Neuronal stem cell (in vitro differentiated cells): ENCODE data around the gene IFIT2.
"Not testable (repeated sequence)": the region's sequence is repeated elsewhere in the genome, so short reads cannot be mapped to it uniquely, and the experiment has no call there.

Experiments used
- DNase-seq: peaks from one replicate; pipeline ENCODE4 v3.0.0-alpha.2; 2013; ENCODE audit warnings: low spot score
- H2AFZ ChIP-seq: one replicate; pipeline ENCODE4 v1.6.1; 2013; ENCODE audit warnings: mild to moderate bottlenecking, low read length, inconsistent platforms
- H2AK5ac ChIP-seq: 2 replicates; pipeline ENCODE4 v1.6.1; 2013; ENCODE audit warnings: low read depth, mild to moderate bottlenecking, inconsistent platforms, low read length, moderate library complexity, mixed read lengths
- H2BK120ac ChIP-seq: 2 replicates; pipeline ENCODE4 v1.6.1; 2013; ENCODE audit warnings: low read depth, mild to moderate bottlenecking, inconsistent platforms, low read length, moderate library complexity, mixed read lengths
- H2BK12ac ChIP-seq: one replicate; pipeline ENCODE4 v1.6.1; 2013; ENCODE audit warnings: low read length, inconsistent platforms
- H2BK15ac ChIP-seq: 2 replicates; pipeline ENCODE4 v1.6.1; 2013; ENCODE audit warnings: mild to moderate bottlenecking, low read length, inconsistent platforms, mixed read lengths
- H2BK5ac ChIP-seq: one replicate; pipeline ENCODE4 v1.6.1; 2013; ENCODE audit warnings: inconsistent platforms, mild to moderate bottlenecking, low read length, moderate library complexity
- H3K14ac ChIP-seq: one replicate; pipeline ENCODE4 v1.6.1; 2013; ENCODE audit warnings: low read length, inconsistent platforms
- H3K18ac ChIP-seq: 2 replicates; pipeline ENCODE4 v1.6.1; 2013; ENCODE audit warnings: low read length, inconsistent platforms
- H3K23ac ChIP-seq: 2 replicates; pipeline ENCODE4 v1.6.1; 2013; ENCODE audit warnings: low read depth, mild to moderate bottlenecking, mixed read lengths, low read length, inconsistent platforms; ENCODE audit not compliant: poor library complexity
- H3K27ac ChIP-seq: replicated peaks from 3 replicates; pipeline ENCODE4 v1.5.1; 2013; ENCODE audit warnings: low read length, inconsistent platforms
- H3K27me3 ChIP-seq, 3 experiments: 2 replicates each; pipeline ENCODE4 v1.6.1; 2013; ENCODE audit warnings: low read length in 3 of 3, mild to moderate bottlenecking in 2 of 3, inconsistent platforms in 1 of 3, low read depth in 1 of 3, mixed read lengths in 1 of 3, moderate library complexity in 1 of 3; ENCODE audit not compliant: control insufficient read depth in 3 of 3, insufficient read depth in 3 of 3
- H3K36me3 ChIP-seq, 2 donors: replicated peaks in 1 of 2; 2 replicates each; pipeline ENCODE4 v1.6.1; 2013; ENCODE audit warnings: low read length in 2 of 2; ENCODE audit not compliant: control insufficient read depth in 2 of 2, insufficient read depth in 2 of 2
- H3K4ac ChIP-seq: 2 replicates; pipeline ENCODE4 v1.6.1; 2013; ENCODE audit warnings: inconsistent platforms, mild to moderate bottlenecking, low read length, moderate library complexity
- H3K4me1 ChIP-seq, 2 donors: 1 replicate in 1 of 2; 2 replicates in 1 of 2; pipeline ENCODE4 v1.6.1; 2013; ENCODE audit warnings: low read length in 2 of 2, low read depth in 1 of 2; ENCODE audit not compliant: control insufficient read depth in 2 of 2, insufficient read depth in 1 of 2
- H3K4me2 ChIP-seq: one replicate; pipeline ENCODE4 v1.6.1; 2013; ENCODE audit warnings: mild to moderate bottlenecking, low read length, inconsistent platforms; ENCODE audit not compliant: insufficient read depth, poor library complexity, severe bottlenecking
- H3K4me3 ChIP-seq, 2 donors: 2 replicates each; pipeline ENCODE4 v1.5.1; 2013; ENCODE audit warnings: low read length in 2 of 2, mild to moderate bottlenecking in 2 of 2, inconsistent platforms in 1 of 2, moderate library complexity in 1 of 2
- H3K79me1 ChIP-seq: one replicate; pipeline ENCODE4 v1.6.1; 2013; ENCODE audit warnings: low read depth, mild to moderate bottlenecking, inconsistent platforms, low read length, moderate library complexity
- H3K9ac ChIP-seq: one replicate; pipeline ENCODE4 v1.6.1; 2013; ENCODE audit warnings: mild to moderate bottlenecking, low read depth, low read length, inconsistent platforms; ENCODE audit not compliant: poor library complexity
- H3K9me3 ChIP-seq, 2 donors: replicated peaks in 1 of 2; 2 replicates each; pipeline versions ENCODE3 to v1.6.1; 2013; ENCODE audit warnings: low read length in 2 of 2, mild to moderate bottlenecking in 2 of 2, inconsistent platforms in 1 of 2, low read depth in 1 of 2, mixed read lengths in 1 of 2, moderate library complexity in 1 of 2; ENCODE audit not compliant: control insufficient read depth in 2 of 2, insufficient read depth in 1 of 2
- H4K8ac ChIP-seq: one replicate; pipeline ENCODE4 v1.6.1; 2013; ENCODE audit warnings: low read depth, mild to moderate bottlenecking, inconsistent platforms, low read length, moderate library complexity
- H4K91ac ChIP-seq: one replicate; pipeline ENCODE4 v1.6.1; 2013; ENCODE audit warnings: low read length, low read depth, mild to moderate bottlenecking, inconsistent platforms; ENCODE audit not compliant: poor library complexity
- WGBS, 2 donors: extraction: QIAGEN DNeasy Blood & Tissue Kit; methylation state at CpG; one replicate each; pipeline ENCODE4 v1.1.7; 2013; ENCODE audit warnings: missing lambda C conversion rate in 2 of 2, mixed read lengths in 1 of 2; ENCODE audit not compliant: insufficient read length in 2 of 2, insufficient replicate concordance in 1 of 2; ENCODE audit errors: extremely low coverage in 2 of 2; 5-methylcytosine and 5-hydroxymethylcytosine counted together

Gene IFIT2

DNA sequence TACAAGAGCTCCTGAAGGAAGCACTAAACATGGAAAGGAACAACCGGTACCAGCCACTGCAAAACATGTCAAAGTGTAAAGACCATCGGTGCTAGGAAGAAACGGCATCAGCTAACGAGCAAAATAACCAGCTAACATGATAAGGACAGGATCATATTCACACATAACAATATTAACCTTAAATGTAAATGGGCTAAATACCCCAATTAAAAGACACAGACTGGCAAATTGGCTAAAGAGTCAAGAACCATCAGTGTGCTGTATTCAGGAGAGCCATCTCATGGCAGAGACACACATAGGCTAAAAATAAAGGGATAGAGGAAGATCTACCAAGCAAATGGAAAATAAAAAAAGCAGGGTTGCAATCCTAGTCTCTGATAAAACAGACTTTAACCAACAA is 16.2 kb downstream of the IFIT2 start:
- H3K4me2 ChIP-seq, H3K18ac ChIP-seq, H4K91ac ChIP-seq, H3K14ac ChIP-seq, H4K8ac ChIP-seq, H3K27me3 ChIP-seq, H3K4me3 ChIP-seq, H2AK5ac ChIP-seq, H3K9ac ChIP-seq, H2BK5ac ChIP-seq, H3K27ac ChIP-seq, H3K36me3 ChIP-seq, H2BK120ac ChIP-seq, H2BK15ac ChIP-seq, DNase-seq, H3K4ac ChIP-seq, H3K4me1 ChIP-seq, H3K23ac ChIP-seq, H2AFZ ChIP-seq, H2BK12ac ChIP-seq, H3K79me1 ChIP-seq, H3K9me3 ChIP-seq: not testable (repeated sequence)
- WGBS, 2 donors: no CpG with 5 or more reads among the region's 4 CpGs

DNA sequence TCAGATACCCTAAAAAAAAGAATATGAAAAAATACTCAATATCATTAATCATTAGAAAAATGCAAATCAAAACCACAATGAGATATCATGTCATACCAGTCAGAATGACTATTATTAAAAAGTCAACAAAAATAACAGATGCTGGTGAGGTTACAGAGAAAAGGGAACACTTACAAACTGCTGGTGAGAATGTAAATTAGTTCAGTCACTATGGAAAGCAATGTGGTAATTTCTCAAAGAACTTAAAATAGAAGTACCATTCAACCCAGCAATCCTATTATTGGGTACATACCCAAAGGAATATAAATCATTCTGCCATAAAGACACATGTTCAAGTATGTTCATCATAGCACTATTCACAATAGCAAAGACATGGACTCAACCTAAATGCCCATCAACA is 23.2 kb downstream of the IFIT2 start:
- not testable (repeated sequence) for H3K4me3 ChIP-seq, H3K4me1 ChIP-seq, H4K91ac ChIP-seq, H3K9ac ChIP-seq, H3K27me3 ChIP-seq, H3K14ac ChIP-seq, H2AFZ ChIP-seq, DNase-seq, H2BK15ac ChIP-seq, H3K4me2 ChIP-seq, H3K23ac ChIP-seq, H3K4ac ChIP-seq, H2BK120ac ChIP-seq, H3K9me3 ChIP-seq, H2BK12ac ChIP-seq, H3K18ac ChIP-seq, H3K27ac ChIP-seq, H3K36me3 ChIP-seq, H3K79me1 ChIP-seq, H2BK5ac ChIP-seq, H2AK5ac ChIP-seq, H4K8ac ChIP-seq

DNA sequence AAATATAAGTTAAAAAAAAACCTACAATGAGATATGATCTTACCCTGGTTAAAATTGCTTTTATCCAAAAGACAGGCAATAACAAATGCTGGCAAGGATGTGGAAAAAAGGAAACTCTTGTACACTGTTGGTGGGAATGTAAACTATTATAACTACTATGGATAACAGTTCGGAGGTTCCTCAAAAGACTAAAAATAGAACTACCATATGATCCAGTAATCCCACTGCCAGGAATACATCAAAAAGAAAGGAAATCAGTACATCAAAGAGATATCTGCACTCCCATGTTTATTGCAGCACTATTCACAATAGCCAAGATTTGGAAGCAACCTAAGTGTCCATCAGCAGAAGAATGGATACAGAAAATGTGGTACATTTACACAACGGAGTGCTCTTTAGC is 24.0 kb downstream of the IFIT2 start:
- H3K4me2 ChIP-seq, H3K4ac ChIP-seq, H3K9me3 ChIP-seq, H2BK5ac ChIP-seq, H4K91ac ChIP-seq, H3K14ac ChIP-seq, H2AK5ac ChIP-seq, H2BK15ac ChIP-seq, H3K27me3 ChIP-seq, H3K9ac ChIP-seq, H2AFZ ChIP-seq, H4K8ac ChIP-seq, H3K27ac ChIP-seq, H2BK120ac ChIP-seq, DNase-seq, H3K4me1 ChIP-seq, H3K79me1 ChIP-seq, H2BK12ac ChIP-seq, H3K36me3 ChIP-seq, H3K4me3 ChIP-seq, H3K18ac ChIP-seq, H3K23ac ChIP-seq: not testable (repeated sequence)
- WGBS, 2 donors: no CpG with 5 or more reads among the region's 2 CpGs

DNA sequence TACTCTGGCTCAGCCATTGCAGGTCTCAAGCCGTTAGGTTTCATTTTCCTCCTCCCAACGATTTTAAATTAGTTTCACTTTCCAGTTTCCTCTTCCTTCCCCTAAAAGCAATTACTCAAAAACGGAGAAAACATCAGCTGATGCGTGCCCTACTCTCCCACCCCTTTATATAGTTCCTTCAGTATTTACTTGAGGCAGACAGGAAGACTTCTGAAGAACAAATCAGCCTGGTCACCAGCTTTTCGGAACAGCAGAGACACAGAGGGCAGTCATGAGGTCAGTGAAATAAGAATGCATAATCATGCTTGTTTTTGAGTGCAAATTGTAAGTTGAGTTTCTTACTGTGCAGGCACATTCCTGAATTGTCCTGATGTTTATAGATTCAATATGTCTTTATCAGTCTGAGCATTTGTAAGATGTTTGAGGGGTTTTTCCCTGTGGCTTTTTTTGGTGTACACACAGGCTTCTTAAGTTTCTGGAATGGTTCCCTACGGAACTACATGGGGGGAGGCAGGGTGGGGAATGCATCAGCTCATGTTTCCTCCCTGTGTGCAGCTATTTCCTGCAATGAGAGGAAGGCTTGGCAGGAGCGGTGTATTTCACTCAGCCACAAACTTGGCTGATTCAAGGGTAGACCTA is 26.1 kb downstream of the IFIT2 start, which contains the start of gene IFIT3:
Gene IFIT3 (plus strand): TSS at position 195 of the 639 bp plus-strand sequence. CDS start 77 bp downstream, at position 272.
- Histone ChIP-seq H3K9ac (no peak within 1 kb of the TSS), H3K18ac (no peak within 1 kb of the TSS), H2BK15ac (no peak within 1 kb of the TSS), H3K4ac (no peak within 1 kb of the TSS), H4K91ac (no peak within 1 kb of the TSS), H3K4me2 (no peak within 1 kb of the TSS), H3K79me1 (no peaks in the 10 kb centered on the region), H2BK12ac (no peak within 1 kb of the TSS), H2BK120ac (no peak within 1 kb of the TSS), H3K27ac (no peak within 1 kb of the TSS), H2BK5ac (no peak within 1 kb of the TSS), H3K4me3 (peak within 1 kb of the TSS in 1 of 2 donors; percentile 51), H3K14ac (no peak within 1 kb of the TSS), H3K4me1 (peaks cover 10 to 12% of the 10 kb centered on the region in 2 donors), H3K36me3 (no peaks in the 10 kb centered on the region), H3K9me3 (peaks cover 0 to under 1% of the 10 kb centered on the region in 2 donors), H2AFZ (peak within 1 kb of the TSS; percentile 84), H2AK5ac (no peak within 1 kb of the TSS), H3K27me3 (no peaks in the 10 kb centered on the region), H4K8ac (no peak within 1 kb of the TSS), H3K23ac (no peak within 1 kb of the TSS)
- no CpG with 5 or more reads among the region's 7 CpGs for WGBS, 2 donors
- DNase-seq: no peak
